ENCODE measurements around the gene POLE. TPM values are rescaled to one million over a fixed set of nuclear protein-coding genes. Genes with fewer than 3 reads are reported as not detected.

Gene POLE
- total RNA-seq, 1 experiment from 2014 or later, result 200 TPM

- Mint-ChIP-seq H3K4me1 (ENCODE audit: low read depth, unreplicated experiment) (no peaks in the 10 kb centered on the region), H3K27ac (ENCODE audit: unreplicated experiment) (peak overlapping the region; percentile 24), H3K27me3 (ENCODE audit: unreplicated experiment) (no peaks in the 10 kb centered on the region), H3K4me3 (ENCODE audit: low read depth, unreplicated experiment) (no peak overlapping the region), H3K36me3 (ENCODE audit: insufficient read depth, unreplicated experiment) (peaks cover 99% of the 10 kb centered on the region), H3K9me3 (ENCODE audit: low read depth, unreplicated experiment) (no peaks in the 10 kb centered on the region)
- TF ChIP-seq, protein P1, sequence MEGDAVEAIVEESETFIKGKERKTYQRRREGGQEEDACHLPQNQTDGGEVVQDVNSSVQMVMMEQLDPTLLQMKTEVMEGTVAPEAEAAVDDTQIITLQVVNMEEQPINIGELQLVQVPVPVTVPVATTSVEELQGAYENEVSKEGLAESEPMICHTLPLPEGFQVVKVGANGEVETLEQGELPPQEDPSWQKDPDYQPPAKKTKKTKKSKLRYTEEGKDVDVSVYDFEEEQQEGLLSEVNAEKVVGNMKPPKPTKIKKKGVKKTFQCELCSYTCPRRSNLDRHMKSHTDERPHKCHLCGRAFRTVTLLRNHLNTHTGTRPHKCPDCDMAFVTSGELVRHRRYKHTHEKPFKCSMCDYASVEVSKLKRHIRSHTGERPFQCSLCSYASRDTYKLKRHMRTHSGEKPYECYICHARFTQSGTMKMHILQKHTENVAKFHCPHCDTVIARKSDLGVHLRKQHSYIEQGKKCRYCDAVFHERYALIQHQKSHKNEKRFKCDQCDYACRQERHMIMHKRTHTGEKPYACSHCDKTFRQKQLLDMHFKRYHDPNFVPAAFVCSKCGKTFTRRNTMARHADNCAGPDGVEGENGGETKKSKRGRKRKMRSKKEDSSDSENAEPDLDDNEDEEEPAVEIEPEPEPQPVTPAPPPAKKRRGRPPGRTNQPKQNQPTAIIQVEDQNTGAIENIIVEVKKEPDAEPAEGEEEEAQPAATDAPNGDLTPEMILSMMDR (IDR thresholded peaks at IDR 0.05; ENCODE audit: unreplicated experiment), result no peak
- BruUV-seq (replicated peaks), result no TSS peak
- DNase-seq, result no peak
- intact Hi-C loops (cut with micrococcal nuclease; ENCODE audit: unreplicated experiment), result no loop called here
- CTCF ChIA-PET, result no interaction called here
Observed at GRCh38 chr12:132723764-132724140, 36.6 kb upstream of the POLE start.

GRCh38 chr12:132723015-132723763 lies 36.0 kb upstream of the POLE start:
- CTCF ChIA-PET, result no interaction called here
- peaks cover 99% of the 10 kb centered on the region for H3K36me3 Mint-ChIP-seq (ENCODE audit: insufficient read depth, unreplicated experiment)
- DNase-seq, result no peak
- H3K4me1 Mint-ChIP-seq (ENCODE audit: low read depth, unreplicated experiment), result no peaks in the 10 kb centered on the region
- TF ChIP-seq, protein P1 (IDR thresholded peaks at IDR 0.05; ENCODE audit: unreplicated experiment), result no peak
- no peak overlapping the region for H3K4me3 Mint-ChIP-seq (ENCODE audit: low read depth, unreplicated experiment)
- no peaks in the 10 kb centered on the region for H3K27me3 Mint-ChIP-seq (ENCODE audit: unreplicated experiment)
- H3K9me3 Mint-ChIP-seq (ENCODE audit: low read depth, unreplicated experiment), result no peaks in the 10 kb centered on the region
- peak overlapping the region; percentile 24 for H3K27ac Mint-ChIP-seq (ENCODE audit: unreplicated experiment)
- BruUV-seq (replicated peaks), result no TSS peak
- intact Hi-C loops (cut with micrococcal nuclease; ENCODE audit: unreplicated experiment), result no loop called here

DNA sequence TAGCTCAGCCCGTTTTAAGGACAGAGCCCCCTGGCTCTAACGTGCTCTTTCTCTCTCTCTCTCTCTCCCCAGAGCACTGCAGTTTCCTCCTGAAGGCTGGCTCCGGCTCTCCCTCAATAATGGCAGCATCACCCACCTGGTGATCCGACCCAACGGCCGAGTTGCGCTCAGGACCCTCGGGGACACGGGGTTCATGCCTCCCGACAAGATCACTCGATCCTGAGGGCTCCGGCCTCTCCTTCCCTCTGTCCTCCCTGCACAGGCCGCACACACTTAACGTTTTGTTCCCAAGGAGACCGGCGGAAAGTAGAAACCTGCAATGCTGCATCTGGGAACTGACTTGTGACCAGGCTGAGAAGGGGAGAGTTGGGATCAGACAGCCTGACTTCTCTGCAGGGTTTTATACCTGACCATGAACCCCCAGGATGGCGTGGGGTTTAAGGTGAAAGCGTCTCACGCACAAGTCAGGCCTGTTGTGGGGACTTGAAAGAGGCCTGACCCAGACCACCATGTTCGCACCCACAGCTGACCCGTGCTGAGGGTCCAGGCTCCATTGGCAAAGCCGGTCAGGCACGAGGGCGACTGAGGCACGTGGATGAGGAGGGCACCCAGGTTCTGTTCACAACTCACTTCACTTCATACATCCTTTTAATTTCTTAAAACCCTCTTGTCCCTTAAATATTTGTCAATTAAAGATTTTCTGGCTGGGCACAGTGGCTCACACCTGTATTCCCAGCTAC lies 33.6 kb upstream of the POLE start:
- Mint-ChIP-seq H3K36me3 (ENCODE audit: insufficient read depth, unreplicated experiment) (peaks cover 99% of the 10 kb centered on the region), H3K4me3 (ENCODE audit: low read depth, unreplicated experiment) (no peak overlapping the region), H3K9me3 (ENCODE audit: low read depth, unreplicated experiment) (no peaks in the 10 kb centered on the region), H3K27ac (ENCODE audit: unreplicated experiment) (peak overlapping the region; percentile 7), H3K27me3 (ENCODE audit: unreplicated experiment) (no peaks in the 10 kb centered on the region), H3K4me1 (ENCODE audit: low read depth, unreplicated experiment) (no peaks in the 10 kb centered on the region)
- intact Hi-C loops (cut with micrococcal nuclease; ENCODE audit: unreplicated experiment), result no loop called here
- TF ChIP-seq, protein P1 (IDR thresholded peaks at IDR 0.05; ENCODE audit: unreplicated experiment), result no peak
- CTCF ChIA-PET, result interaction anchor here (0.7 kb wide), 1 partner anchor 235 kb away, joined by 3 read pairs; the partner anchor contains the start of gene ZNF605
- TSS peak; percentile 57 for BruUV-seq (replicated peaks)
- no peak for DNase-seq

- H3K27ac Mint-ChIP-seq (ENCODE audit: unreplicated experiment), result no peak overlapping the region
- H3K36me3 Mint-ChIP-seq (ENCODE audit: insufficient read depth, unreplicated experiment), result peaks cover 99% of the 10 kb centered on the region
- intact Hi-C loops (cut with micrococcal nuclease; ENCODE audit: unreplicated experiment), result no loop called here
- no peaks in the 10 kb centered on the region for H3K9me3 Mint-ChIP-seq (ENCODE audit: low read depth, unreplicated experiment)
- CTCF ChIA-PET, result interaction anchor here (0.7 kb wide), 1 partner anchor 236 kb away, joined by 3 read pairs; the partner anchor contains the start of gene ZNF605
- H3K4me1 Mint-ChIP-seq (ENCODE audit: low read depth, unreplicated experiment), result no peaks in the 10 kb centered on the region
- no peak overlapping the region for H3K4me3 Mint-ChIP-seq (ENCODE audit: low read depth, unreplicated experiment)
- TF ChIP-seq, protein P1 (IDR thresholded peaks at IDR 0.05; ENCODE audit: unreplicated experiment), result no peak
- BruUV-seq (replicated peaks), result no TSS peak
- DNase-seq, result no peak
- no peaks in the 10 kb centered on the region for H3K27me3 Mint-ChIP-seq (ENCODE audit: unreplicated experiment)
Observed at GRCh38 chr12:132719954-132720324, 32.8 kb upstream of the POLE start.

All from Calu3 (cell line).